SK-N-SH (cell line): ENCODE results near the gene SIRT2.

Experiments used
- CTCF ChIP-seq: fragments of 200-600 bp; sonication (generic); IDR thresholded peaks from 2 replicates; pipeline ENCODE4 v1.6.1; 2017; ENCODE audit warnings: antibody characterized with exemption, mild to moderate bottlenecking, moderate library complexity
- EP300 ChIP-seq, 2 experiments: IDR thresholded peaks; 2 replicates each; pipeline versions ENCODE4 v1.4.0 to v1.6.1; 2012; ENCODE audit warnings: borderline replicate concordance in 1 of 2, low read depth in 1 of 2, low read length in 1 of 2
- FOXM1 ChIP-seq: IDR thresholded peaks from 2 replicates; pipeline ENCODE4 v1.4.0; 2012; ENCODE audit warnings: low read depth, mild to moderate bottlenecking
- IRF3 ChIP-seq: fragments of 150-350 bp; IDR thresholded peaks from 2 replicates; pipeline ENCODE4 v1.6.1; 2016; ENCODE audit warnings: mild to moderate bottlenecking, low read depth, low read length
- NRF1 ChIP-seq: IDR thresholded peaks from 2 replicates; pipeline ENCODE4 v1.6.1; 2012; ENCODE audit warnings: low read depth, mild to moderate bottlenecking, low read length
- POLR2AphosphoS5 ChIP-seq: IDR thresholded peaks from 2 replicates; pipeline ENCODE4 v1.6.1; 2012; ENCODE audit warnings: low read depth, low read length
- REST ChIP-seq: IDR thresholded peaks from 2 replicates; pipeline ENCODE4 v1.6.1; 2012; ENCODE audit warnings: mild to moderate bottlenecking, low read depth, low read length, moderate library complexity
- USF2 ChIP-seq: fragments of 150-350 bp; IDR thresholded peaks from 2 replicates; pipeline ENCODE4 v1.6.1; 2017; ENCODE audit warnings: antibody characterized with exemption, low read length, low read depth, borderline replicate concordance
- YY1 ChIP-seq: IDR thresholded peaks from 2 replicates; pipeline ENCODE4 v1.4.0; 2012; ENCODE audit warnings: low read depth, mild to moderate bottlenecking
- ZBTB33 ChIP-seq: IDR thresholded peaks from 2 replicates; pipeline ENCODE4 v1.4.0; 2012; ENCODE audit warnings: low read depth, borderline replicate concordance

GRCh38 chr19:38908911-38909310, 9.5 kb upstream of the SIRT2 start:
- no peak for TF ChIP-seq FOXM1
- TF ChIP-seq ZBTB33 = no peak
- no peak for TF ChIP-seq CTCF
- TF ChIP-seq NRF1 = no peak
- no peak for TF ChIP-seq USF2
- TF ChIP-seq IRF3 = no peak
- TF ChIP-seq REST = no peak
- TF ChIP-seq POLR2AphosphoS5 = no peak
- no peak for TF ChIP-seq YY1
- TF ChIP-seq EP300 (IDR thresholded peaks at IDR 0.05; ENCODE audit: borderline replicate concordance in 1 of 2, low read depth in 1 of 2, low read length in 1 of 2) = no peak
